Astrocyte of the cerebellum (primary cell): Measurements from ENCODE around the gene CHRNB4.

Experiments
- DNase-seq: peaks from one replicate; pipeline ENCODE4 v3.0.0-alpha.2; 2011; ENCODE audit warnings: low read depth
- H3K4me3 ChIP-seq: 2 replicates; pipeline ENCODE4 v1.5.1; 2011; ENCODE audit warnings: mild to moderate bottlenecking, low read depth, low read length, moderate library complexity
- CTCF ChIP-seq: IDR thresholded peaks from 2 replicates; pipeline ENCODE4 v1.5.1; 2012; ENCODE audit warnings: low read length, low read depth, moderate library complexity, mild to moderate bottlenecking; ENCODE audit errors: missing control alignments
- in situ Hi-C: cut with HindIII; loops from 2 replicates; pipeline ENCODE4 v1.10.0; 2017; ENCODE audit warnings: low sequenced_read_pairs

The CHRNB4 gene

DNA sequence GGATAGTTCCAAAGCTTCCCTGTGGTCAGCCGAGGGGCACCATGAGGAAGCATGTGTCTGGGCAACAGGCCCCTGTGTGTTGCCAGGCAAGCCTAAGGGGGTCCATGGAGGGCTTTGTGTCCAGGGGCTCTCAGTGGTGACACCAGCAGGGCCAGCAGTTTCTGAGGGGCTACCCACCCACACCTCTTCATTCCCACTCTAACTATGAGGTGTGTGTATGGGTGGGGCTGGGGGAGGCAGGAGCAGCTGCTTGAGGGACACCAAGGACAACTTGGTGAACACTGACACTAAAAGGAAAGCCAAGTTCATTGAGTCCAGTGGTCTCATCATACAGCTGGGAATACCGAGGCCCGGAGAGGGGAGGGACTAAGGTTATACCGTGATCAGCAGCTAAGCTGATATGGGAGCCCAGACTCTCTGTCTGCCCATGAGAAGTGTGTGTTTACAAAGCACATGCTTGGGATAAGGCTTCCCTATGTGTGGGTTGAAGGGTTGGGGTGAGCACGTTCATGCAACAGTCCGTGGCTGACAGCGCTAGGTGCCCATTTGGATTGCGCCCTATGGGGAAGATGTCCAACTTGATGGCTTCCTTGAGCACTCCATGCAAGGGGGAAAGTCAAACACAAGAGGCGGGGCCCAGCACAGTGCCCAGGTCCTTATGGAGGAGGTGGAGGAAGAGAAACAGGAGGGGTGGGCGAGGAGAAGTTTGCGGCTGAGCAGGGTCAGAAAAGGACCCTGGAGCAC, 34.8 kb upstream of the CHRNB4 start:
- no peak for TF ChIP-seq CTCF
- no peak for DNase-seq
- in situ Hi-C loops, result no loop called here
- H3K4me3 ChIP-seq, result no peak overlapping the region

DNA sequence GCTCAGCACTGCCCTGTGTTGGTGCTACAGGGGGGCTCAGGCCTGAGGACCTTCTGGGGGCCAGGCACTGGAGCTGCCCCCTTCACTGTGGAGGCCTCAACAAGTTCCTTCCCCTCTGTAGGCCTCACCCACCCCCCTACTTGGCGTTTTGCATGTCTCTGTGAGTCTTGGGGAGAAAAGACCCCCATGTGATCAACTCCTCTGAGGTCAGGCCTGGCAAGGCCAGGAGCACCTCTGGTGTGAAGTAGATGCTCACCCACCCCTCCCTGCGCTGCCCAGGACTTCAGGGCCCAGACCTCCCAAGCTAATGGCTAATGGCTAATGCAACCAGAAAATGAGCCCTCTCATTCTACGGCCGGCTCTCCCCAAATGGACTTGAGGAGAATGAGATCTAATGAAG, 34.2 kb upstream of the CHRNB4 start:
- in situ Hi-C loops, result no loop called here
- no peak for TF ChIP-seq CTCF
- no peak for DNase-seq
- H3K4me3 ChIP-seq, result no peak overlapping the region

GRCh38 chr15:78673917-78674444, 33.0 kb upstream of the CHRNB4 start:
- in situ Hi-C loops, result no loop called here
- H3K4me3 ChIP-seq, result no peak overlapping the region
- DNase-seq, result no peak
- no peak for TF ChIP-seq CTCF

GRCh38 chr15:78673476-78673875, 32.5 kb upstream of the CHRNB4 start:
- in situ Hi-C loops, result no loop called here
- no peak for TF ChIP-seq CTCF
- no peak for DNase-seq
- H3K4me3 ChIP-seq, result no peak overlapping the region

DNA sequence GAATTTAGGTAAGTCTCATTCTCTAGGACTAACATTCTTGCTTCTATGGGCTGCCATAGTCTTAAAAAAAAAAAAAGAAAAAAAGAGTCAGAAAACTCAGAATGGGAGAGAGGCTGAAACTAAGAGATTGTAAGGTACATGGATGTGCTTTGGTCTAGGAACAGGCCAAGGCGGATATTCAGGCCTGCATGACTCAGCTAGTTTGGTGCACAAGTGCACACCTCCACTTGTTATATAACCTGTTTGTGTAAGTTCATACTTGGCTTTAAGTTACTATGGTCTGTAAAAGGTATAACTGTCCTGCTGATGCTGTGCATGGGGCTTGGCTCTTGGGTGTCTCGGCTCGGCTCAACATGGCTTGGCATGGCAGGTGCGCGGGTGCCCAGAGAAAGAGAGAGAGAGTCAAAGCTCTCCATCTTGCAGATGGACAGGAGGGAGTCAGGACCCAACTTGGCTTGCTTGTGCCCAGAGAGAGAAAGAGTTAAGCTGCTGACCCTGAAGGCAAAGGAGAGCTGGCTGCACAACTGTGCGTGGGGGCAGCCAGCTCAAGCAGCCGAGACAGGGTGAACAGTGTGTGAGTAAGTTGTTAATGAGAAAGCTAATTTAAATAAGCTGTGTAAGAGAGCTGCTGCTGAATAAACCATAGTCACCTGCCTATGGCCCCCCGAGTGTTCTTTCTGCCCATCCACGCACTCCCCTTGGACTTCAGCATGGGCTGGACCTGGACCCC, 31.4 kb upstream of the CHRNB4 start:
- H3K4me3 ChIP-seq, result no peak overlapping the region
- in situ Hi-C loops, result no loop called here
- TF ChIP-seq CTCF, result no peak
- no peak for DNase-seq

DNA sequence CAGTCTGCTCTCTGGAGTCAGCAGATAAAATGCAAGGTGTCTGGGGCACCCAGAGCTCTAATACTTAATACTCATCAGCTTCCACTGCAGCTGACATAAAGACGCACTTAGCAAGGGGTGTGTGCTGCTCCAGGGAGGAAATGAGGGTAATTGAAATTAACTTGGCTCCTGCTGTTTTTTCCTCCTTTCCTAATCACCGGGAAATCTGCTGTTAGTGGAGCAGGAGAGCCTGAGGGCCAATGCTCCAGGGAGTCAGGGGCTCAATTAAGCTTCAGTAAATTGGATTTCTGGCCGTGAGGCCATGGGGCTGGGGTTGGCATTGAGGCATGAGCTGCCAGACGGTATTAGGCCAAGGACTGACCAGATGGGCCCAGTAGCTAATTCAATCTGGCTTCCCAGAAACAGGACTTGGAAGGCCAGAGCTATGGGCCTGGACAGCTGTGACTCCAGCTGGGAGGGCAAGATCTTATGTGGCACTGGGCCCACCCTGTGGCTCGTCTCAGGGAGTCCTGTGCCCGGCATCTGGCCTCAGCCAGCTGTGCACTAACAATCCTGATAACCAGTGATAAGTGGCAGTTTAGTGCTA, 30.7 kb upstream of the CHRNB4 start:
- H3K4me3 ChIP-seq, result no peak overlapping the region
- no peak for TF ChIP-seq CTCF
- in situ Hi-C loops, result no loop called here
- no peak for DNase-seq
